ENCODE results near the gene ITGB2. TPM values are rescaled to one million over a fixed set of nuclear protein-coding genes. Genes with fewer than 3 reads are reported as not detected.

The ITGB2 gene
- total and polyA plus RNA-seq, 12 donors = 6.3 to 249 (median 98.9) TPM

GRCh38 chr21:44948426-44949120 is 27.9 kb upstream of the ITGB2 start:
- H3K9me3 ChIP-seq (replicated peaks in 1 of 3) = no peaks in the 10 kb centered on the region
- 82 to 89% (median 87%) methylated on average over 7 to 16 of the region's 16 CpGs for WGBS, 4 donors
- no peak for DNase-seq
- TF ChIP-seq CTCF (IDR thresholded peaks at IDR 0.05) (no peak), POLR2A (IDR thresholded peaks at IDR 0.05) (no peak)
- H3K27ac ChIP-seq = no peak overlapping the region
- H3K4me3 ChIP-seq = no peak overlapping the region
- intact Hi-C loops (cut with DNase I) = loop anchor here in 1 of 2 donors (2.0 kb wide), 1 partner anchor 182 kb away; no protein-coding TSS in a partner anchor
- peaks cover 0 to 23% of the 10 kb centered on the region in 2 donors for H3K36me3 ChIP-seq (replicated peaks in 1 of 2)
- H3K4me1 ChIP-seq (replicated peaks in 1 of 2) = peaks cover 0 to 8% of the 10 kb centered on the region in 2 donors
- H3K27me3 ChIP-seq = no peaks in the 10 kb centered on the region

GRCh38 chr21:44947930-44948331 is 27.2 kb upstream of the ITGB2 start:
- intact Hi-C loops (cut with DNase I) = loop anchor here in 1 of 2 donors (2.0 kb wide), 1 partner anchor 183 kb away; no protein-coding TSS in a partner anchor

GRCh38 chr21:44947111-44947929 is 26.6 kb upstream of the ITGB2 start:
- H3K36me3 ChIP-seq (replicated peaks in 1 of 2) = peaks cover 0 to 23% of the 10 kb centered on the region in 2 donors
- intact Hi-C loops (cut with DNase I) = no loop called here
- no peaks in the 10 kb centered on the region for H3K9me3 ChIP-seq (replicated peaks in 1 of 3)
- peak in 2 of 7 donors; percentile 25 to 30 for DNase-seq
- no peaks in the 10 kb centered on the region for H3K27me3 ChIP-seq
- no peak overlapping the region for H3K27ac ChIP-seq
- no peak overlapping the region for H3K4me3 ChIP-seq
- TF ChIP-seq CTCF (IDR thresholded peaks at IDR 0.05) = peak in 1 of 6 experiments; percentile 12
- no peak for TF ChIP-seq POLR2A (IDR thresholded peaks at IDR 0.05)
- WGBS, 4 donors = 74 to 80% (median 79%) methylated on average over 14 to 22 of the region's 22 CpGs
- peaks cover 0 to 12% of the 10 kb centered on the region in 2 donors for H3K4me1 ChIP-seq (replicated peaks in 1 of 2)

More at GRCh38 chr21:44947930-44948331, 27.2 kb upstream of the ITGB2 start:
- peak; percentile 81 to 95 (median 93) for DNase-seq
- Histone ChIP-seq H3K9me3 (replicated peaks in 1 of 3) (no peaks in the 10 kb centered on the region), H3K27me3 (no peaks in the 10 kb centered on the region), H3K36me3 (replicated peaks in 1 of 2) (peaks cover 0 to 23% of the 10 kb centered on the region in 2 donors), H3K4me3 (no peak overlapping the region), H3K4me1 (replicated peaks in 1 of 2) (peaks cover 0 to 8% of the 10 kb centered on the region in 2 donors), H3K27ac (no peak overlapping the region)
- WGBS, 4 donors = 61 to 86% (median 71%) methylated on average over 21 to 33 of the region's 33 CpGs
- TF ChIP-seq CTCF (IDR thresholded peaks at IDR 0.05) (peak in 2 of 6 experiments; percentile 1 to 17), POLR2A (IDR thresholded peaks at IDR 0.05) (no peak)
